Activated T-helper 17 cell treated with anti-CD3 and anti-CD28 coated beads, Interleukin-2, amount 50 U/mL, for 72 hours (primary cell): ENCODE results near the gene NEK4. TPM values are rescaled to one million over a fixed set of nuclear protein-coding genes. Genes with fewer than 3 reads are reported as not detected.
A peak's percentile ranks its signal among the peaks of the same experiment; 100 is the strongest.

Experiments used
- ATAC-seq: fragments of 150-1000 bp; cut with Tn5 transposase; replicated peaks from 2 replicates; pipeline ENCODE4 v1.10.0; 2021; ENCODE audit warnings: mild to moderate bottlenecking, moderate library complexity
- H3K27ac Mint-ChIP-seq: one replicate; pipeline ENCODE4 v1.8.0; 2022; ENCODE audit warnings: mixed read lengths
- H3K27me3 Mint-ChIP-seq: one replicate; pipeline ENCODE4 v1.8.0; 2022; ENCODE audit warnings: mixed read lengths
- H3K36me3 Mint-ChIP-seq: one replicate; pipeline ENCODE4 v1.8.0; 2022; ENCODE audit warnings: low read depth, mild to moderate bottlenecking, mixed read lengths
- H3K4me1 Mint-ChIP-seq: one replicate; pipeline ENCODE4 v1.8.0; 2022; ENCODE audit warnings: mixed read lengths
- H3K4me3 Mint-ChIP-seq: one replicate; pipeline ENCODE4 v1.8.0; 2022; ENCODE audit warnings: mild to moderate bottlenecking, mixed read lengths
- H3K9me3 Mint-ChIP-seq: one replicate; pipeline ENCODE4 v1.8.0; 2022; ENCODE audit warnings: mixed read lengths
- total RNA-seq, 2 donors: library from RNA; stranded (reverse); gene quantifications; one replicate each; pipeline ENCODE4 v1.2.3, GENCODE V29; 2022

The NEK4 gene
- total RNA-seq, 2 donors from 2014 or later, result 3.1 to 17.7 TPM

DNA sequence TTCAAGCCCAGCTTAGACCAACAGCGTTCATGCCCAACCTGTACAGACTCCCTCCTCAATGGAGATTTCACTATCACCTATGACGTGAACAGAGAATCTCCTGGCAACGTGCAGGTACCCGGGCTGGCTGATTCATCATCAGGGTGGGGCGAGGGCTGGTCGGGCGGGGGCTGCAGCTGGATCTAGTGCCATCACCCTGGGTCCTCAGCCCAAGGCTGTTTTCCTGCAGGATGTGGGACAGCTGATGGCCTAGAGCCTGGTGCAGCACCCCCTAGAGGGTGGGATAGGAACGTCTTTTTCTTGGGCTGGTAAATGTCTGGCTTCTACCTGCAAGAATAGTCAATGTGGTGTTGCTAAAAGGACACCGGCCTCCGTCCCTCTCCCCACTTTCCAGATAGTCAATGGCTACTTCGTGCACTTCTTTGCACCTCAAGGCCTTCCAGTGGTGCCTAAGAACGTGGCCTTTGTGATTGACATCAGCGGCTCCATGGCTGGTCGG lies 28.3 kb upstream of the NEK4 start:
- H3K4me3 Mint-ChIP-seq, result no peak overlapping the region
- ATAC-seq, result peak; percentile 56
- H3K27ac Mint-ChIP-seq, result no peak overlapping the region

DNA sequence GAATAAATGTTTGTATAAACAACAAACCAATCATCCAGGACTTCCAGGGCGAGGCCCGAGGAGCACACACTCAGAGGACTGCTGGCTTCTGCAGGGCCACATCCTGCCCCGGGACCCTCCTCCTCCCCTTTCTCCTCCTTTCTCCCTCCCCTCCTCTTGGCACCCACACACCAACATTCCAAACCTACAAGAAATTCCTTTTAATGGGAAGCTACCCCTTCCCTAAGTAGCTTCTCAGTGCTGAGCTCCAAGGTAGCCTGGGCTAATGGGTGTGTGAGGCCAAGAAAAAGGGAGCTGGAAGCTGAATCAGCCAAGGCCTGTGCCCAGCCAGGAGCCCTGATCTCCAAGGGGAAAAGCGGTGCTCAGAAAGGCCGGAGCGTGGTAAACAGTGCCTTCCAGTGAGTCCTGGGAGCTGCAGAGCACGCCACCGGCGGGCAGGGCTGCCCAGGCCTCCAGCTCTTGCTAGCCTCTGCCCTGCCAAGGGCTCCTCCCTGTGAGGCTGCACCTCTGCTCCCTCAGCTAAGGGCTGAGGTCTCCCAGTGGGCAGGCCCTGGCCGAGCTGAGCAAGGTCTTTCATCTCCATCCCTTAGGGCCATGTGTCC lies 27.7 kb upstream of the NEK4 start:
- H3K27ac Mint-ChIP-seq, result no peak overlapping the region
- H3K4me3 Mint-ChIP-seq, result no peak overlapping the region
- no peak for ATAC-seq
- no peaks in the 10 kb centered on the region for H3K4me1 Mint-ChIP-seq
- H3K9me3 Mint-ChIP-seq, result no peaks in the 10 kb centered on the region
- no peaks in the 10 kb centered on the region for H3K36me3 Mint-ChIP-seq
- no peaks in the 10 kb centered on the region for H3K27me3 Mint-ChIP-seq

More for the DNA sequence above, 28.3 kb upstream of the NEK4 start:
- Mint-ChIP-seq H3K36me3 (no peaks in the 10 kb centered on the region), H3K4me1 (no peaks in the 10 kb centered on the region), H3K9me3 (no peaks in the 10 kb centered on the region), H3K27me3 (no peaks in the 10 kb centered on the region)

DNA sequence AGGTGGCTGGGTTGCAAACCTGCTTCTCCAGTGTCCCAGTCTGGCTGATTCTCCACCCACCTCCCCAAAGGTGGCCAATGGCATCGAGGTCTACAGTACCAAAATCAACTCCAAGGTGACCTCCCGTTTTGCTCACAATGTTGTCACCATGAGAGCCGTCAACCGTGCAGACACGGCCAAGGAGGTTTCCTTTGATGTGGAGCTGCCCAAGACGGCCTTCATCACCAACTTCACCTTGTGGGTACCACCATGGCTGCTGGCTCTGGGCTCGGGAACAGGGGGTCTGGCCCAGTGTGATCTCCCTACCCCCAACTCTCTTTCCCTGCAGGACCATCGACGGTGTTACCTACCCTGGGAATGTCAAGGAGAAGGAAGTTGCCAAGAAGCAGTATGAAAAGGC lies 25.7 kb upstream of the NEK4 start:
- Mint-ChIP-seq H3K9me3 (no peaks in the 10 kb centered on the region), H3K27me3 (no peaks in the 10 kb centered on the region), H3K4me1 (no peaks in the 10 kb centered on the region), H3K27ac (no peak overlapping the region), H3K36me3 (no peaks in the 10 kb centered on the region), H3K4me3 (no peak overlapping the region)
- ATAC-seq, result no peak

DNA sequence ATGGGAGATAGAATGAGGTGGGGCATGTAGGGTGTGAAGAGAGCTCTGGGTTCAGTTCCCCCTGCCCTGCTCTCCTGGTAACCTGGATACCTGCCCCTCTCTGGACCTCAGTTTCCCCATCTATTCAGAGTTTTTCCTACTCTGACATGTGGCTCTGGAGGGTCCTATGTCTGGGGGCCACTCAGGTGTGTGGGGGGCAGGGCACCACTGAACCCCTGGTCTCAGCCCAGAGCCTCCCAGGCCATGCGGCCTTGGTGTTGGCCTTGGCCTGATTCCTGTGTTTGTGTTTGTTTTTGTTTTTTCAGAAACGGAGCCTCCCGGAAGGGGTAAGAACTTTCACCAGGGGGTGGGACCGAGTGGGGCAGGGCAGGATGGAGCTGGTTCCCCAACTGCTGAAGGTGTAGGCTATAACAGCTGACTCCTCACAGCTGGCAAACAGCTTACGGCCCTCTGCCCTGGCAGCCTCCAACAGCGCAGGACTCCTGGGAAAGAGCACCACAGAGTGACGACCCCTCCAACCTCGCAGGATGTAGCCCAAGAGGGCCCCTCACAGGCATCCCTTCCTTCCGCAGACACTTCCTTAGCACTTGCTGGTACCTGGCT lies 24.7 kb upstream of the NEK4 start:
- no peaks in the 10 kb centered on the region for H3K27me3 Mint-ChIP-seq
- H3K9me3 Mint-ChIP-seq, result no peaks in the 10 kb centered on the region
- no peak for ATAC-seq
- H3K4me1 Mint-ChIP-seq, result no peaks in the 10 kb centered on the region
- no peak overlapping the region for H3K27ac Mint-ChIP-seq
- H3K4me3 Mint-ChIP-seq, result no peak overlapping the region
- H3K36me3 Mint-ChIP-seq, result no peaks in the 10 kb centered on the region

DNA sequence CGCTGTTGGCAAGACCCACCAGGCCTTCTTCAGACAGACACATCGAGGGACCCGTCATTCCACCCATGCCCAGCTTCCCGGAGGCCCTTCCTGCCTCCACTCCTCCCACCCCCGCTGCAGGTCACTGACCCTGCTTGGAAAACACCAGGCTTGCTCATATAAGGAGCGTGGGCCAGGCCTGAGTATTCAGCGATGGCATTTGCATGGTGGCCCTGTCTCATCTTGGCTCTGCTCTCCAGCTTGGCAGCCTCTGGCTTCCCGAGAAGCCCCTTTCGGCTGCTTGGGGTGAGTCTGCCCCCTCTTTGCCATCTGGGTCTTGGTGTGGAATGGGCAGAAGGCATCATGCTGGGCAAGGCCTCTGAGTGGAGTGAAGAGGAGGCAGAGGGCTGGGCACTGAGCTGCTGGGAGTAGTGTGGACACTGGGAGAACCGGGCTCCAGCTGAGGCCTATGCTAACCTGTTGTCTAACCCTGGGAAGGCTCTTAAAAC lies 23.9 kb upstream of the NEK4 start, which contains the start of gene ITIH3:
TSS of gene ITIH3 (plus strand) at position 185 of the 488 bp plus-strand sequence. CDS start at position 193, 8 bp downstream.
- Mint-ChIP-seq H3K9me3 (no peaks in the 10 kb centered on the region), H3K27ac (no peak within 1 kb of the TSS), H3K4me3 (no peak within 1 kb of the TSS), H3K36me3 (no peaks in the 10 kb centered on the region), H3K4me1 (no peaks in the 10 kb centered on the region), H3K27me3 (no peaks in the 10 kb centered on the region)
- no peak for ATAC-seq

DNA sequence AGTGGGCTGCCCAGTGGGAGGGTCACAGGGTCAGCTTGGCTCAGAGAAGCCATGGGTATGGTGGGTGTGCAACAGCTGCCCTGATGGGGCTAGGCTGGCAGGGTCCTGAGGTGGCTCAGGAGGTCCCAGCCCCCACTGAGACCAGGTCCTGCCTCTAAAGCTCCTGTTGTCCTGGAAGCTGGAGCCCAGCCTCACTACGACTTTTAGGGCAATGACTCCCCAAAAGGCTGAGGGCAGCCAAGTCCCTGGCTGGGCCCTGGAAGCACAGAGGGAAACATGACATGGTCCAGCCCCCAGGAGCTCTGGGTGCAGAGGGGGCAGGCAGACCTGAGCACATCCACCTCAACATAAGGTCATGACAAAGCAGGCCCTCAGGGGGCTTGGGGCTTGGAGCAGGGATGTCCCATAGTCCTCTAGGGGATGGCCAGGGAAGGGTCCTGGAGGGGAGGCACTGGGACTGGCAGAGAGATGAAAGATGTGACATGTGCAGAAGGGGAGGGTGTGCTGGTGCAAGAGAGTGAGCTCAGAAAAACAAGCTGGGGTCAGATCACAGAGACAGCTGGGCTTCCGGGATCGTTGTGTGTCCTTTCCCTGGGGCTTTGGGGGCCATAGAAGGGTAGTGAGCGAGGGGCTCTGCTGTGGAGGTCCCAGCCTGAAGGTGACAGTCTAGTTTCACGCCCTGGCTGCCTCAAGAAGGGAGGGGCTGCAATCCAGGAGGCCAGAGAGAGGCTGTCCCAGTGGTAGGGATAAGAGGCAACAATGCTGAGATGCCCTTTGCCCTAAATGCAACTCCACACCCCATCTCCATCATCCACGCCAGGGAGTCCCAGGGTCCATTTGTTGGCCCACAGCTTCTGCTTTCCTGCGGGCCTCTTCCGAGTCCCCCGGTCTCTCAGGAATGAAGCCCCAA lies 23.2 kb upstream of the NEK4 start:
- Mint-ChIP-seq H3K27ac (no peak overlapping the region), H3K4me3 (no peak overlapping the region)
- no peak for ATAC-seq

DNA sequence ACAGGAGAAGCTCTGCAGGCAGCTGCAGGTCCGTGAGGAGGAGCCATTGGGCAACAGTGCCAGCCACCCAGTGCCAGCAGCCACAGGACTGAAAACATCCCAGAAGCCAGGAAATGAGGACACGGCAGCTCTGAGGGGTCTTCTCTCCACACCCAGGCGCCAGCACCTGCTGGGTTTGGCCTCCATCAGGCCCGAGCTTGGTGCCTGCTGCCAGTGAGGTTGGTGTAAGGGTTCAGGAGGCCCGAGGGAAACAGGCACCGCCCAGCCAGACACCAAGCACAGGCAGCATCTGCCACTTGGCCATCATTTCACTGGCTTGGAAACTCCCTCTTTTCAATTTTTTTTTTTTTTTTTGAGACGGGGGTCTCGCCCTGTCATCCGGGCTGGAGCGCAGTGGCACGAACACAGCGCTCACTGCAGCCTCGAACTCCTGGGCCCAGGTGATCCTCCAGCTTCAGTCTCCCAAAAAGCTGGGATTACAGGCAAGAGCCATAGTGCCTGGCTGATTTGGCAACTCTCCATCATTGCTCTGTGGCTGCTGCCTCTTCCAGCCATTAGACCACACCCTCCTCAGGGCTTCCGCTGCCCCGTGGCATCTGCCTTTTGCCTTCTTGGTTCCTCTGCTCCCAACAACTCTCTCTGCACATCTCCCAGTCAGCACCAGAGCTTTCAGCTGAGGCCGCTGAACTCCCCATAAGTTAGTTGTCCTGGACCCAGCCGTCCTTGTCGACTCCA lies 22.4 kb upstream of the NEK4 start:
- no peaks in the 10 kb centered on the region for H3K4me1 Mint-ChIP-seq
- no peak overlapping the region for H3K4me3 Mint-ChIP-seq
- no peaks in the 10 kb centered on the region for H3K9me3 Mint-ChIP-seq
- no peaks in the 10 kb centered on the region for H3K27me3 Mint-ChIP-seq
- no peak for ATAC-seq
- H3K36me3 Mint-ChIP-seq, result no peaks in the 10 kb centered on the region
- no peak overlapping the region for H3K27ac Mint-ChIP-seq

More for the DNA sequence above, 23.2 kb upstream of the NEK4 start:
- Mint-ChIP-seq H3K4me1 (no peaks in the 10 kb centered on the region), H3K27me3 (no peaks in the 10 kb centered on the region), H3K36me3 (no peaks in the 10 kb centered on the region), H3K9me3 (no peaks in the 10 kb centered on the region)

DNA sequence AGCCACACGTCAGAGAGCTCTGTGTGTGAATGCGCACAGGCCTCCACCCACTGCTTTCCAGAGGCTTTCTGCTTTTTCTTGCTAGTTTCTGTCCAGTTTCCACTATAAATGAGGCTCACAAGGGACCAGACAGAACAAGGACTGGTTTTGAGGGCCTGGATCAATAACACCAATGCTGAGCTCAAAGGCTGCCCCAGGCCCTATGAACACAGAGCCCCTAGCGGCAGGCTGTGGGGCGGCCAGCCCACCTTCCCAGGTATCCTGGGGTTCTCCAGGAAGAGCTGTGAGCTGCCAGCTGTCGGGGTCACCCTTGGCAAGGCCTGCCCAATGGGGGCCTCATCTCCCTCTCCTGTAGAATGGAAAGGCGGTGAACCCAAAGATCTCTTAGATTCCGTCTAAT lies 21.7 kb upstream of the NEK4 start:
- no peaks in the 10 kb centered on the region for H3K9me3 Mint-ChIP-seq
- H3K4me1 Mint-ChIP-seq, result no peaks in the 10 kb centered on the region
- no peak for ATAC-seq
- H3K27me3 Mint-ChIP-seq, result no peaks in the 10 kb centered on the region
- H3K4me3 Mint-ChIP-seq, result no peak overlapping the region
- H3K36me3 Mint-ChIP-seq, result no peaks in the 10 kb centered on the region
- H3K27ac Mint-ChIP-seq, result no peak overlapping the region

DNA sequence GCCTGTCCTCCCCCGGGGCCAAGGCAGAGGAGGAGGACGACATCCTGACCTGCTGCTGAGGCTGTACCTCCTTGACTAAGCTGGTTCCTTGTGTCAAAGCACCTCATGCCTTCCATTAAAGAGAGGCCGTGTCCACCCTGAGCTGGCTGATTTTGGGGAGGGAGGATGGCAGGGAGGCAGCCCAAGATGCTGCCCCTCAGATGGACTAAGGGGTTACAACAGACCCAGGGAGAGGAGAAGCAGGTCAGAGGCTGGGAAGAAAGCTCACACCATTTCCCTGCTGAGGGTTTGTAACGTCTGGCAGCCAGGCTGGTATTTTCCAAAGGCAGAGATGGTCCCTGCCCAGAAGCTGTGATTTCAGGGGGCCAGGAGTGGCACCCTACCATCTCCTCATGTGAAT lies 21.2 kb upstream of the NEK4 start:
- Mint-ChIP-seq H3K4me1 (no peaks in the 10 kb centered on the region), H3K9me3 (no peaks in the 10 kb centered on the region), H3K36me3 (no peaks in the 10 kb centered on the region), H3K27ac (no peak overlapping the region), H3K4me3 (no peak overlapping the region), H3K27me3 (no peaks in the 10 kb centered on the region)
- no peak for ATAC-seq

DNA sequence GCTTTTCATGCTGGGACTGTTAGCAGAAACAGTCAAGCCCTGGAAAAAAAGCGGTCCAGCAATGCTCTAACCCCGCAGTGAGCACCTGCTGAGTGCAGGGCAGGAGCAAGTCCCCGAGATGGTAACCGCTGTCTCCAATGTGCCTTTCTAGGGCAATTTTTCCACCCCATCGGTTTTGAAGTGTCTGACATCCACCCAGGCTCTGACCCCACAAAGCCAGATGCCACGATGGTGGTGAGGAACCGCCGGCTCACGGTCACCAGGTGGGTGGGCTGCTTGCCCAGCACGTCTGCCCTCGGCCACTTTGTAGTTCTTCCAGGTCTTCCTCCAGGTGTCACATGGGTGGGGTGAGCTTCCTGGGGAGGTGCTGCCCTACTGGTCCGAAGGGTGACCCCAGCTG lies 20.6 kb upstream of the NEK4 start:
- H3K36me3 Mint-ChIP-seq, result no peaks in the 10 kb centered on the region
- ATAC-seq, result no peak
- H3K9me3 Mint-ChIP-seq, result no peaks in the 10 kb centered on the region
- no peak overlapping the region for H3K4me3 Mint-ChIP-seq
- no peaks in the 10 kb centered on the region for H3K4me1 Mint-ChIP-seq
- H3K27me3 Mint-ChIP-seq, result no peaks in the 10 kb centered on the region
- H3K27ac Mint-ChIP-seq, result no peak overlapping the region

DNA sequence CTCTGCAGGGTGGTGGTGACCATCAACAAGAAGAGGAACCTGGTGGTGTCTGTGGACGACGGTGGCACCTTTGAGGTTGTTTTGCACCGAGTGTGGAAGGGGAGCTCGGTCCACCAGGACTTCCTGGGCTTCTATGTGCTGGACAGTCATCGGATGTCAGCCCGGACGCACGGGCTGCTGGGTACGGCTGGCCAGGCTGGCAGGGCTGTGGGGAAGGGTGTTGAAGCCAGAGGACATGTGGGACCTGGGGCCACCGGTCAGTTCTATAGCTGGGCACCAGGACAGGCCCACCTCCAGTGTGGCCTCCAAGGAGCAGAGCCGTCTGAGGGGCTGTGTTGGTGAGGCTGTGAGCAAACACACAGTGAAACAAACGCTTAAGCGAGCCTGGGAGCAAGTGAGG lies 20.0 kb upstream of the NEK4 start:
- Mint-ChIP-seq H3K4me1 (no peaks in the 10 kb centered on the region), H3K9me3 (no peaks in the 10 kb centered on the region), H3K27me3 (no peaks in the 10 kb centered on the region), H3K36me3 (no peaks in the 10 kb centered on the region), H3K4me3 (no peak overlapping the region), H3K27ac (no peak overlapping the region)
- ATAC-seq, result no peak

DNA sequence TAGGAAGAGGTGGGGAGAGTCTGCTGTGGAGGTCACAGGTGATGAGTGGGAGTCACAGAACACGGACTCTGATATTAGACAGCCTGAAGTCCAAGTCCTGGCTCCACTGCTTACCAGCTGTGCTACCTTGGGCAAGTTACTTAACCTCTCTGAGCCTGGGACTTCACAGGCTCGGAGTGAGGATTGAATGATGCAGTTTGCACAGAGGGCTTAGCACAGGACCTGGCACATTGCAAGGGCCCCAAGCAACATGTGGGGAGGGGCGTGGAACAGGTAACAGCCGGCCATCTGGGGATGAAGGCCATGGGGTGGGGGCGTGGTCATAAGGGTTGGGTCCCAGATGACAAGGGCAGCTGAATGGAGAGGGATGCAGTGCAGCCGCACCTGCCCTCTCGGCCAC lies 19.6 kb upstream of the NEK4 start:
- ATAC-seq, result no peak
- H3K27me3 Mint-ChIP-seq, result no peaks in the 10 kb centered on the region
- no peak overlapping the region for H3K4me3 Mint-ChIP-seq
- no peak overlapping the region for H3K27ac Mint-ChIP-seq
- no peaks in the 10 kb centered on the region for H3K4me1 Mint-ChIP-seq
- no peaks in the 10 kb centered on the region for H3K9me3 Mint-ChIP-seq
- no peaks in the 10 kb centered on the region for H3K36me3 Mint-ChIP-seq

DNA sequence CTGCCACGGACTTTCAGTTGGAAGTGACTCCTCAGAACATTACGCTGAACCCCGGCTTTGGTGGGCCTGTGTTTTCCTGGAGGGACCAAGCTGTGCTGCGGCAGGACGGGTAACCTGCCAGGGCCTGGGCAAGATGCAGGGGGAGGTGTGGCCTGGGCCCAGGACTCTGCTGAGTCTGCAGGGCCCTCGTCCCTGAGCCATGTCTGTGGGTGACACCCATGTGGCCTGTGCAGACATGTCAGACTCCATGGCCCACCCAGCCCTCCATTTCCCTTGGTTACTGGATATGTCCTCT lies 19.0 kb upstream of the NEK4 start:
- H3K36me3 Mint-ChIP-seq, result no peaks in the 10 kb centered on the region
- ATAC-seq, result no peak
- no peaks in the 10 kb centered on the region for H3K9me3 Mint-ChIP-seq
- no peaks in the 10 kb centered on the region for H3K27me3 Mint-ChIP-seq
- no peaks in the 10 kb centered on the region for H3K4me1 Mint-ChIP-seq
- no peak overlapping the region for H3K4me3 Mint-ChIP-seq
- no peak overlapping the region for H3K27ac Mint-ChIP-seq
